ENCODE results near the gene KLHDC8B. TPM values are rescaled to one million over a fixed set of nuclear protein-coding genes. Genes with fewer than 3 reads are reported as not detected.

KLHDC8B gene
- total RNA-seq, 1 experiment from 2014 or later = 13.5 TPM

DNA sequence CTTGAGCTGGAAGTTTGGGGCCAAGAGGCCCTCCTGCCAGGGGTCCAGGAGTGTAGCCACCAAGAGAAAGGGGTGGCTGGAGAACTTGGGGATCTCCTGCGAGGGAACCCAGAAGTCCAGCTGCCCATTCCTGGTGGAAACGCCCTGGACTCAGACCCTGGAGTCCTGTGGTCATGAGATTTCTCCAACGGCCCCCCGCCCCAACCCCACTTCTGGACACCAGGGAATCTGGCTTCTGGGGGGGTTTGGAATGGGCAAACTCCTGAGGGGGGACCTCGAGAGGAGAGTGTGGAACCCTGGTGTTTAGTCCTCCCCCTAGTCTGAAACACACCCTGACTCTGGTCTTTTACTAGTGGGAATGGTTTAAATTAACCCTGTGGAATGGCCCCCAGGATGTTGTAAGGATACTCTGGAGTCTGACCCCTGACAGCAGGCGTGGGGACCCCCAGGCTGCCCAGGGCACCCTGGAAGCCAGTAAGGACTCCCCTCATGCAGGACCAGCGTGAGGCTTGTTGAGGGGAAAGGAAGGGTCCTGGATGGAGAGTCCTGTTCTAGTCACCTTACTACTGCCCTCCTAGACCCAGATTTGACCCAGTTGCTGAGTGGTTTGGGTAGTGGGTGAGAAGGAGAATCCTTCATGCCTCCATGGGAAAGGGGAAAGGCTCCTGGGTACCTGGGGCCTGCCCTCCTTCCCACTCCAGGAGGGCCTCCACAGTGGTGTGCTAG lies 540 bp downstream of the KLHDC8B start:
- Mint-ChIP-seq H3K36me3 (ENCODE audit: insufficient read depth in 1 of 3, low read depth in 3 of 3) (peaks cover 0 to 6% (median 3%) of the 10 kb centered on the region in 3 experiments; a peak in 4 of 7 replicates), H3K27ac (no peak overlapping the region), H3K4me3 (peak overlapping the region; percentile 71 to 86), H3K4me1 (peaks cover 20 to 30% of the 10 kb centered on the region in 2 experiments), H3K9me3 (no peaks in the 10 kb centered on the region; a peak in 1 of 5 replicates), H3K27me3 (ENCODE audit: low read depth) (peaks cover 27% of the 10 kb centered on the region)
- H4K20me1 ChIP-seq (ENCODE audit: control insufficient read depth, insufficient read depth, insufficient read length) = no peaks in the 10 kb centered on the region
- no peak overlapping the region for H2BK120ac ChIP-seq (ENCODE audit: low read depth, low read length, poor library complexity, severe bottlenecking)
- H2AK5ac ChIP-seq (ENCODE audit: insufficient read length, low read length) = no peak overlapping the region
- no peak overlapping the region for H3K27ac ChIP-seq (ENCODE audit: insufficient read length, low read depth, low read length)
- H3T11ph ChIP-seq (ENCODE audit: low read length) = no peak overlapping the region
- H3K18ac ChIP-seq (ENCODE audit: insufficient read length, low read depth, low read length) = no peak overlapping the region
- H3K14ac ChIP-seq (ENCODE audit: insufficient read depth, low read length) = no peak overlapping the region
- no peak overlapping the region for H4K5ac ChIP-seq (ENCODE audit: insufficient read length, low read depth, low read length)
- H3K27me3 ChIP-seq (ENCODE audit: insufficient read depth, low read length) = no peaks in the 10 kb centered on the region
- H3K23ac ChIP-seq (ENCODE audit: insufficient read length, low read depth, low read length) = no peak overlapping the region
- no peaks in the 10 kb centered on the region for H3K9me3 ChIP-seq (ENCODE audit: control insufficient read depth, low read depth, low read length)
- H4K8ac ChIP-seq (replicated peaks; ENCODE audit: insufficient read length, low read depth, low read length) = no peak overlapping the region
- no peak overlapping the region for H2BK20ac ChIP-seq (ENCODE audit: low read depth, low read length, poor library complexity, severe bottlenecking)
- no peak overlapping the region for H2BK15ac ChIP-seq (ENCODE audit: low read depth, low read length)
- H4K91ac ChIP-seq (ENCODE audit: insufficient read length, low read depth, low read length) = no peak overlapping the region
- peaks cover 6% of the 10 kb centered on the region; the same call in 1 of the 2 replicates for H3K4me1 ChIP-seq (ENCODE audit: insufficient read depth, low read length)
- H2BK12ac ChIP-seq (ENCODE audit: insufficient read length, low read depth, low read length) = no peak overlapping the region
- no peaks in the 10 kb centered on the region for H3K79me2 ChIP-seq (ENCODE audit: insufficient read depth, low read length)
- H3K4me2 ChIP-seq (ENCODE audit: insufficient read depth, insufficient read length, low read length) = peak overlapping the region; percentile 50
- no peak overlapping the region for H3K56ac ChIP-seq (ENCODE audit: insufficient read length, low read depth, low read length)
- no peak overlapping the region for H3K9ac ChIP-seq (ENCODE audit: extremely low read depth, insufficient read length, low read length)
- no CpG with 5 or more reads among the region's 7 CpGs for WGBS (ENCODE audit: extremely low coverage, insufficient read length, low lambda C conversion rate)
- no peak overlapping the region for H2AFZ ChIP-seq (ENCODE audit: low read length)
- H3K4ac ChIP-seq (ENCODE audit: low read depth, low read length) = no peak overlapping the region
- TF ChIP-seq, protein P1, sequence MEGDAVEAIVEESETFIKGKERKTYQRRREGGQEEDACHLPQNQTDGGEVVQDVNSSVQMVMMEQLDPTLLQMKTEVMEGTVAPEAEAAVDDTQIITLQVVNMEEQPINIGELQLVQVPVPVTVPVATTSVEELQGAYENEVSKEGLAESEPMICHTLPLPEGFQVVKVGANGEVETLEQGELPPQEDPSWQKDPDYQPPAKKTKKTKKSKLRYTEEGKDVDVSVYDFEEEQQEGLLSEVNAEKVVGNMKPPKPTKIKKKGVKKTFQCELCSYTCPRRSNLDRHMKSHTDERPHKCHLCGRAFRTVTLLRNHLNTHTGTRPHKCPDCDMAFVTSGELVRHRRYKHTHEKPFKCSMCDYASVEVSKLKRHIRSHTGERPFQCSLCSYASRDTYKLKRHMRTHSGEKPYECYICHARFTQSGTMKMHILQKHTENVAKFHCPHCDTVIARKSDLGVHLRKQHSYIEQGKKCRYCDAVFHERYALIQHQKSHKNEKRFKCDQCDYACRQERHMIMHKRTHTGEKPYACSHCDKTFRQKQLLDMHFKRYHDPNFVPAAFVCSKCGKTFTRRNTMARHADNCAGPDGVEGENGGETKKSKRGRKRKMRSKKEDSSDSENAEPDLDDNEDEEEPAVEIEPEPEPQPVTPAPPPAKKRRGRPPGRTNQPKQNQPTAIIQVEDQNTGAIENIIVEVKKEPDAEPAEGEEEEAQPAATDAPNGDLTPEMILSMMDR (conservative IDR thresholded peaks at IDR 0.05) = no peak
- no peaks in the 10 kb centered on the region for H3K79me1 ChIP-seq (ENCODE audit: insufficient read depth, low read depth, low read length, poor library complexity, severe bottlenecking)
- peaks cover 8% of the 10 kb centered on the region for H3K23me2 ChIP-seq (ENCODE audit: insufficient read length, low read depth, low read length, poor library complexity, severe bottlenecking)
- no peak overlapping the region for H2BK5ac ChIP-seq (ENCODE audit: insufficient read length, low read length)
- no peak for DNase-seq
